H1 (cell line): ENCODE data around the gene BICD1. TPM values are rescaled to one million over a fixed set of nuclear protein-coding genes. Genes with fewer than 3 reads are reported as not detected.

Experiments used
- CTCF ChIA-PET: fragments of 300-600 bp; sonication (Branson Sonifier 250); formaldehyde crosslinking; loops from one replicate; lab custom pipeline; 2021; ENCODE audit not compliant: partially characterized antibody; lab: Charles Lee
- POLR2A ChIA-PET: fragments of 300-600 bp; sonication (Branson Sonifier 250); formaldehyde crosslinking; loops from one replicate; lab custom pipeline; 2021; ENCODE audit warnings: inconsistent platforms; ENCODE audit not compliant: partially characterized antibody; lab: Charles Lee
- DNase-seq, 2 experiments: peaks; one replicate each; pipeline versions ENCODE4 v3.0.0 to v3.0.0-alpha.2; 2010 to 2022; ENCODE audit warnings: low spot score in 2 of 2, low read depth in 1 of 2, mixed read lengths in 1 of 2
- FAIRE-seq: peaks from 2 replicates; lab custom pipeline; 2011; peaks lifted over from hg19 to GRCh38; lab: Jason Lieb, UNC
- H2AFZ ChIP-seq: 2 replicates; pipeline ENCODE4 v1.8.1; 2012; ENCODE audit warnings: low read length, inconsistent platforms
- H2AK5ac ChIP-seq: 2 replicates; pipeline ENCODE4 v1.6.1; 2013; ENCODE audit warnings: low read depth, low read length
- H2BK120ac ChIP-seq: replicated peaks from 2 replicates; pipeline ENCODE3; 2013; ENCODE audit warnings: low read depth, low read length, inconsistent platforms
- H2BK12ac ChIP-seq: 2 replicates; pipeline ENCODE4 v1.6.1; 2013; ENCODE audit warnings: low read depth, low read length
- H2BK15ac ChIP-seq: 2 replicates; pipeline ENCODE4 v1.6.1; 2013; ENCODE audit warnings: low read length
- H2BK20ac ChIP-seq: 2 replicates; pipeline ENCODE4 v1.6.1; 2013; ENCODE audit warnings: low read length
- H2BK5ac ChIP-seq: 2 replicates; pipeline ENCODE4 v1.6.1; 2013; ENCODE audit warnings: low read depth, low read length
- H3K14ac ChIP-seq: 2 replicates; pipeline ENCODE4 v1.6.1; 2013; ENCODE audit warnings: inconsistent platforms; ENCODE audit not compliant: insufficient read length
- H3K18ac ChIP-seq: 2 replicates; pipeline ENCODE4 v1.6.1; 2013; ENCODE audit warnings: low read length; ENCODE audit errors: extremely low read depth
- H3K23ac ChIP-seq: 2 replicates; pipeline ENCODE4 v1.6.1; 2013; ENCODE audit warnings: inconsistent platforms; ENCODE audit not compliant: insufficient read length
- H3K23me2 ChIP-seq: 2 replicates; pipeline ENCODE4 v1.6.1; 2013; ENCODE audit warnings: low read depth, low read length
- H3K27ac ChIP-seq: 2 replicates; pipeline ENCODE4 v1.6.1; 2011; ENCODE audit warnings: low read depth, low read length, inconsistent platforms
- H3K27me3 ChIP-seq, 4 experiments: replicated peaks in 1 of 4; 1 replicate in 1 of 4; 2 replicates in 3 of 4; pipeline versions ENCODE4 v1.6.1 to v1.8.1; 2011 to 2013; ENCODE audit warnings: low read length in 3 of 4, mild to moderate bottlenecking in 3 of 4, inconsistent platforms in 2 of 4, mixed read lengths in 2 of 4, moderate library complexity in 1 of 4; ENCODE audit not compliant: control insufficient read depth in 3 of 4, insufficient read depth in 3 of 4; ENCODE audit errors: extremely low read depth in 1 of 4
- H3K36me3 ChIP-seq, 4 experiments: 2 replicates each; pipeline versions ENCODE4 v1.6.1 to v1.8.1; 2011 to 2013; ENCODE audit warnings: mild to moderate bottlenecking in 4 of 4, low read length in 3 of 4, moderate library complexity in 2 of 4, control low read depth in 1 of 4, inconsistent platforms in 1 of 4; ENCODE audit not compliant: insufficient read depth in 4 of 4, control insufficient read depth in 2 of 4
- H3K4ac ChIP-seq: replicated peaks from 2 replicates; pipeline ENCODE3; 2013; ENCODE audit warnings: low read length, low read depth, mixed read lengths, inconsistent platforms; ENCODE audit not compliant: insufficient read length
- H3K4me1 ChIP-seq, 4 experiments: replicated peaks in 1 of 4; 1 replicate in 1 of 4; 2 replicates in 3 of 4; pipeline versions ENCODE4 v1.6.1 to v1.8.1; 2011 to 2013; ENCODE audit warnings: low read length in 3 of 4, inconsistent platforms in 2 of 4, mixed read lengths in 1 of 4; ENCODE audit not compliant: insufficient read depth in 4 of 4, control insufficient read depth in 3 of 4
- H3K4me2 ChIP-seq, 2 experiments: 2 replicates each; pipeline versions ENCODE4 v1.6.1 to v1.8.1; 2011 to 2013; ENCODE audit warnings: low read depth in 2 of 2, low read length in 2 of 2, control low read depth in 1 of 2, inconsistent platforms in 1 of 2, mild to moderate bottlenecking in 1 of 2; ENCODE audit not compliant: insufficient read depth in 1 of 2
- H3K4me3 ChIP-seq, 4 experiments: fragments of 200-600, 300-600 bp in 1 of 4; sonication (generic), shearing (Covaris generic), sonication (Bioruptor Twin) in 1 of 4; 2 replicates each; pipeline versions ENCODE4 v1.5.1 to v1.8.1; 2011 to 2016; ENCODE audit warnings: low read length in 4 of 4, low read depth in 3 of 4, control low read depth in 2 of 4, inconsistent platforms in 2 of 4, mild to moderate bottlenecking in 2 of 4, mixed read lengths in 1 of 4, moderate library complexity in 1 of 4; ENCODE audit not compliant: insufficient read depth in 2 of 4; ENCODE audit errors: extremely low read depth in 1 of 4
- H3K56ac ChIP-seq: replicated peaks from 2 replicates; pipeline ENCODE3; 2013; ENCODE audit warnings: low read depth, mild to moderate bottlenecking, mixed read lengths, low read length, inconsistent platforms; ENCODE audit not compliant: insufficient read length
- H3K79me1 ChIP-seq: 2 replicates; pipeline ENCODE4 v1.6.1; 2013; ENCODE audit warnings: low read depth, low read length, control low read depth
- H3K79me2 ChIP-seq, 2 experiments: 2 replicates each; pipeline versions ENCODE4 v1.6.1 to v1.8.1; 2012 to 2013; ENCODE audit warnings: low read length in 2 of 2, mild to moderate bottlenecking in 2 of 2, inconsistent platforms in 1 of 2; ENCODE audit not compliant: insufficient read depth in 2 of 2, control insufficient read depth in 1 of 2
- H3K9ac ChIP-seq, 4 experiments: replicated peaks in 1 of 4; 1 replicate in 1 of 4; 2 replicates in 3 of 4; pipeline versions ENCODE4 v1.6.1 to v1.8.1; 2011 to 2013; ENCODE audit warnings: low read depth in 3 of 4, low read length in 3 of 4, control low read depth in 2 of 4, mild to moderate bottlenecking in 2 of 4, moderate library complexity in 2 of 4, inconsistent platforms in 1 of 4; ENCODE audit errors: extremely low read depth in 1 of 4
- H3K9me3 ChIP-seq, 2 experiments: 2 replicates each; pipeline versions ENCODE4 v1.6.1 to v1.8.1; 2012 to 2013; ENCODE audit warnings: mild to moderate bottlenecking in 2 of 2, moderate library complexity in 2 of 2, control low read depth in 1 of 2, inconsistent platforms in 1 of 2, low read depth in 1 of 2, low read length in 1 of 2, mixed read lengths in 1 of 2; ENCODE audit not compliant: insufficient read depth in 2 of 2
- H4K20me1 ChIP-seq, 2 experiments: replicated peaks in 1 of 2; 2 replicates each; pipeline versions ENCODE3 to v1.8.1; 2011 to 2013; ENCODE audit warnings: inconsistent platforms in 2 of 2, low read length in 2 of 2, mild to moderate bottlenecking in 1 of 2; ENCODE audit not compliant: insufficient read depth in 2 of 2, control insufficient read depth in 1 of 2
- H4K5ac ChIP-seq: 2 replicates; pipeline ENCODE4 v1.6.1; 2013; ENCODE audit warnings: low read length, low read depth, mixed read lengths, inconsistent platforms; ENCODE audit not compliant: insufficient read length
- H4K8ac ChIP-seq: 2 replicates; pipeline ENCODE4 v1.8.0; 2013; ENCODE audit warnings: mild to moderate bottlenecking, moderate library complexity, low read length, inconsistent platforms; ENCODE audit not compliant: insufficient read depth; ENCODE audit errors: extremely low read depth
- H4K91ac ChIP-seq: replicated peaks from 2 replicates; pipeline ENCODE3; 2013; ENCODE audit warnings: low read length, mixed read lengths, inconsistent platforms; ENCODE audit not compliant: insufficient read length
- BCL11A ChIP-seq, 2 experiments: IDR thresholded peaks; one replicate each; pipeline ENCODE4 v1.6.1; 2011; ENCODE audit warnings: low read depth in 2 of 2, low read length in 2 of 2, mild to moderate bottlenecking in 2 of 2
- CHD1 ChIP-seq: IDR thresholded peaks from 2 replicates; pipeline ENCODE4 v1.6.1; 2012; ENCODE audit warnings: low read depth, low read length, improper control_type of control experiment
- CREB1 ChIP-seq: IDR thresholded peaks from 2 replicates; pipeline ENCODE4 v1.6.1; 2012; ENCODE audit warnings: inconsistent platforms
- CTBP2 ChIP-seq: IDR thresholded peaks from 2 replicates; pipeline ENCODE4 v1.7.0; 2011; ENCODE audit warnings: borderline replicate concordance, mild to moderate bottlenecking, moderate library complexity, mixed read lengths, low read length; ENCODE audit not compliant: insufficient read depth, insufficient read length
- EZH2 ChIP-seq: fragments of 200-600 bp; sonication (generic); IDR thresholded peaks from 2 replicates; pipeline ENCODE4 v1.7.1; 2012; ENCODE audit warnings: low read depth, mild to moderate bottlenecking, moderate library complexity, low read length, inconsistent platforms; ENCODE audit not compliant: severe bottlenecking
- POLR2AphosphoS5 ChIP-seq: IDR thresholded peaks from 2 replicates; pipeline ENCODE4 v1.6.1; 2011; ENCODE audit warnings: low read depth, low read length
- SIN3A ChIP-seq, 2 experiments: IDR thresholded peaks in 1 of 2; conservative IDR thresholded peaks in 1 of 2; 2 replicates each; pipeline ENCODE4 v1.6.1; 2011 to 2012; ENCODE audit warnings: low read length in 2 of 2, improper control_type of control experiment in 1 of 2, low read depth in 1 of 2, mild to moderate bottlenecking in 1 of 2
- SP2 ChIP-seq: IDR thresholded peaks from 2 replicates; pipeline ENCODE4 v1.6.1; 2012; ENCODE audit warnings: mild to moderate bottlenecking, low read length, inconsistent platforms
- TEAD4 ChIP-seq: IDR thresholded peaks from 2 replicates; pipeline ENCODE4 v1.6.1; 2012; ENCODE audit warnings: low read depth, low read length, inconsistent platforms, mixed read lengths
- YY1 ChIP-seq: IDR thresholded peaks from 2 replicates; pipeline ENCODE4 v1.6.1; 2011; ENCODE audit warnings: low read depth, mild to moderate bottlenecking, low read length
- ZNF274 ChIP-seq: IDR thresholded peaks from 2 replicates; pipeline ENCODE4 v1.7.0; 2012; ENCODE audit warnings: low read length, borderline replicate concordance; ENCODE audit errors: extremely low read depth
- WGBS, 2 experiments: shearing (Covaris generic) in 1 of 2; methylation state at CpG; one replicate each; pipeline versions ENCODE4 v1.1.6 to v1.1.7; 2013 to 2015; ENCODE audit warnings: low lambda C conversion rate in 2 of 2, mixed read lengths in 2 of 2, inconsistent platforms in 1 of 2, low coverage in 1 of 2, missing lambda C conversion rate in 1 of 2; ENCODE audit not compliant: insufficient replicate concordance in 2 of 2, insufficient coverage in 1 of 2, insufficient read length in 1 of 2; ENCODE audit errors: extremely low coverage in 1 of 2, missing lambda C conversion rate in 1 of 2; 5-methylcytosine and 5-hydroxymethylcytosine counted together
- polyA plus RNA-seq, 7 experiments: library from polyadenylated mRNA; depleted of rRNA in 3 of 7; stranded (reverse) in 5 of 7; unstranded in 2 of 7; fragments of >200 nt in 5 of 7; fragments of 200-250 nt in 2 of 7; gene quantifications; 1 replicate in 5 of 7; 2 replicates in 1 of 7; 4 replicates in 1 of 7; pipeline versions ENCODE4 v1.2.1 to v1.2.3, GENCODE V29; 2011 to 2013; ENCODE audit warnings: missing spikeins in 2 of 7, mixed read lengths in 2 of 7
- total RNA-seq: library from RNA; stranded (reverse); fragmentation: NEBNext Ultra II Directional; extraction: Animal tissue kit (Norgen Biotek cat#: 25700); gene quantifications from 2 replicates; pipeline ENCODE4 v1.2.1, GENCODE V29; 2021
- TF ChIP-seq, protein P1 (sequence below): IDR thresholded peaks from 2 replicates; pipeline ENCODE4 v1.6.1; 2011; ENCODE audit warnings: low read depth, mild to moderate bottlenecking, low read length; ENCODE audit not compliant: insufficient read depth
- TF ChIP-seq, protein P2 (sequence below): IDR thresholded peaks from 2 replicates; pipeline ENCODE4 v1.6.1; 2012; ENCODE audit warnings: inconsistent platforms

Gene BICD1
- total and polyA plus RNA-seq, 2 of the 8 experiments (the other 6 are each of a cell fraction or from before 2014, with no cell fraction given) = 34.1 to 58.4 TPM

DNA sequence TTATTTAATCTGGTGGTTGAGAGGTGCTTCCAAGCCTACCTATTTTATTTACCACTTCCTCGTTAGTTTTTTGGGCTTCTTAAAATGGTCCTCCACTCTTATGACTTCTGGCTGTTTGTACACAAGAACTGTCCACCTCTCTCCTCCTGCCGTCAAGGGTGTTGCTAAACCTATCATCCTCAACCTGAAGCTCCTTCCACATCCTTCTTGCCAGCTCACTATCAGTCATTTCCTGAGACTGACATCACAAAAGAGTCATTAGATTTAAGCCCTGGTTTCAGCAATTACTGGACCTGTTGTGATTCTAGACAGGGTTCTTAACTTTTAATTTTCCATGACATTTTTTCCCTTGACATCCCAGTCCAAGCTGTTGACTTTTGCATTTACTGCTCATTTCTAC, 91.9 kb downstream of the BICD1 start:
- no peaks in the 10 kb centered on the region for H3K27me3 ChIP-seq
- no peaks in the 10 kb centered on the region for H3K23me2 ChIP-seq
- no peak overlapping the region for H4K8ac ChIP-seq
- H3K9me3 ChIP-seq = peaks cover 20 to 23% of the 10 kb centered on the region in 2 experiments
- H3K79me1 ChIP-seq = no peaks in the 10 kb centered on the region
- no peak overlapping the region for H3K4me2 ChIP-seq
- no peak overlapping the region for H3K14ac ChIP-seq
- H3K79me2 ChIP-seq = peaks cover 0 to 8% of the 10 kb centered on the region in 2 experiments; a peak in 2 of 4 replicates
- no peak overlapping the region for H2BK120ac ChIP-seq
- no peak overlapping the region for H2BK15ac ChIP-seq
- peaks cover 0 to 21% (median 10%) of the 10 kb centered on the region in 4 experiments; a peak in 2 of 8 replicates for H3K36me3 ChIP-seq
- no peak overlapping the region for H2BK20ac ChIP-seq
- no peak overlapping the region for H3K23ac ChIP-seq
- FAIRE-seq = no peak
- no peak for DNase-seq
- no peak overlapping the region for H4K91ac ChIP-seq
- H3K4ac ChIP-seq = no peak overlapping the region
- H3K56ac ChIP-seq = no peak overlapping the region
- no peak overlapping the region for H4K5ac ChIP-seq
- H2AFZ ChIP-seq = no peak overlapping the region
- H4K20me1 ChIP-seq = no peaks in the 10 kb centered on the region
- H2AK5ac ChIP-seq = no peak overlapping the region
- ChIA-PET CTCF (no interaction called here), POLR2A (no interaction called here)
- no peak overlapping the region for H3K18ac ChIP-seq
- no peak overlapping the region for H3K9ac ChIP-seq
- H2BK5ac ChIP-seq = no peak overlapping the region
- 97% methylated on average over 2 of the region's 2 CpGs; no CpG with 5 or more reads in 1 of the 2 experiments for WGBS, 2 experiments
- H2BK12ac ChIP-seq = no peak overlapping the region
- H3K4me1 ChIP-seq = no peaks in the 10 kb centered on the region
- H3K4me3 ChIP-seq = no peak overlapping the region
- H3K27ac ChIP-seq = no peak overlapping the region
- no peak for TF ChIP-seq EZH2
- TF ChIP-seq POLR2AphosphoS5 = no peak
- TF ChIP-seq CTBP2 = no peak
- TF ChIP-seq YY1 = no peak
- TF ChIP-seq, protein P1, sequence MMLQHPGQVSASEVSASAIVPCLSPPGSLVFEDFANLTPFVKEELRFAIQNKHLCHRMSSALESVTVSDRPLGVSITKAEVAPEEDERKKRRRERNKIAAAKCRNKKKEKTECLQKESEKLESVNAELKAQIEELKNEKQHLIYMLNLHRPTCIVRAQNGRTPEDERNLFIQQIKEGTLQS = no peak
- TF ChIP-seq BCL11A (IDR thresholded peaks at IDR 0.05; ENCODE audit: low read depth in 2 of 2, low read length in 2 of 2) = no peak
- TF ChIP-seq SIN3A (conservative IDR thresholded peaks at IDR 0.05 in 1 of 2, IDR thresholded peaks at IDR 0.05 in 1 of 2; ENCODE audit: low read depth in 1 of 2, low read length in 2 of 2) = no peak
- TF ChIP-seq TEAD4 = no peak
- no peak for TF ChIP-seq ZNF274
- no peak for TF ChIP-seq CHD1
- TF ChIP-seq CREB1 = no peak
- TF ChIP-seq, protein P2, sequence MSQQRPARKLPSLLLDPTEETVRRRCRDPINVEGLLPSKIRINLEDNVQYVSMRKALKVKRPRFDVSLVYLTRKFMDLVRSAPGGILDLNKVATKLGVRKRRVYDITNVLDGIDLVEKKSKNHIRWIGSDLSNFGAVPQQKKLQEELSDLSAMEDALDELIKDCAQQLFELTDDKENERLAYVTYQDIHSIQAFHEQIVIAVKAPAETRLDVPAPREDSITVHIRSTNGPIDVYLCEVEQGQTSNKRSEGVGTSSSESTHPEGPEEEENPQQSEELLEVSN = no peak
- no peak for TF ChIP-seq SP2
